ENCODE data around the gene NEK3.

GRCh38 chr13:52155177-52155576, 4.2 kb downstream of the NEK3 start:
- TF ChIP-seq CTCF (IDR thresholded peaks at IDR 0.05): no peak
- no peak for TF ChIP-seq ZFX (IDR thresholded peaks at IDR 0.05; ENCODE audit: borderline replicate concordance)

All from 22Rv1 (cell line).